ENCODE data around the gene ACP7.
A peak's percentile ranks its signal among the peaks of the same experiment; 100 is the strongest.
"Not testable (repeated sequence)": the region's sequence is repeated elsewhere in the genome, so short reads cannot be mapped to it uniquely, and the experiment has no call there.

Gene ACP7, protein sequence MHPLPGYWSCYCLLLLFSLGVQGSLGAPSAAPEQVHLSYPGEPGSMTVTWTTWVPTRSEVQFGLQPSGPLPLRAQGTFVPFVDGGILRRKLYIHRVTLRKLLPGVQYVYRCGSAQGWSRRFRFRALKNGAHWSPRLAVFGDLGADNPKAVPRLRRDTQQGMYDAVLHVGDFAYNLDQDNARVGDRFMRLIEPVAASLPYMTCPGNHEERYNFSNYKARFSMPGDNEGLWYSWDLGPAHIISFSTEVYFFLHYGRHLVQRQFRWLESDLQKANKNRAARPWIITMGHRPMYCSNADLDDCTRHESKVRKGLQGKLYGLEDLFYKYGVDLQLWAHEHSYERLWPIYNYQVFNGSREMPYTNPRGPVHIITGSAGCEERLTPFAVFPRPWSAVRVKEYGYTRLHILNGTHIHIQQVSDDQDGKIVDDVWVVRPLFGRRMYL

DNA sequence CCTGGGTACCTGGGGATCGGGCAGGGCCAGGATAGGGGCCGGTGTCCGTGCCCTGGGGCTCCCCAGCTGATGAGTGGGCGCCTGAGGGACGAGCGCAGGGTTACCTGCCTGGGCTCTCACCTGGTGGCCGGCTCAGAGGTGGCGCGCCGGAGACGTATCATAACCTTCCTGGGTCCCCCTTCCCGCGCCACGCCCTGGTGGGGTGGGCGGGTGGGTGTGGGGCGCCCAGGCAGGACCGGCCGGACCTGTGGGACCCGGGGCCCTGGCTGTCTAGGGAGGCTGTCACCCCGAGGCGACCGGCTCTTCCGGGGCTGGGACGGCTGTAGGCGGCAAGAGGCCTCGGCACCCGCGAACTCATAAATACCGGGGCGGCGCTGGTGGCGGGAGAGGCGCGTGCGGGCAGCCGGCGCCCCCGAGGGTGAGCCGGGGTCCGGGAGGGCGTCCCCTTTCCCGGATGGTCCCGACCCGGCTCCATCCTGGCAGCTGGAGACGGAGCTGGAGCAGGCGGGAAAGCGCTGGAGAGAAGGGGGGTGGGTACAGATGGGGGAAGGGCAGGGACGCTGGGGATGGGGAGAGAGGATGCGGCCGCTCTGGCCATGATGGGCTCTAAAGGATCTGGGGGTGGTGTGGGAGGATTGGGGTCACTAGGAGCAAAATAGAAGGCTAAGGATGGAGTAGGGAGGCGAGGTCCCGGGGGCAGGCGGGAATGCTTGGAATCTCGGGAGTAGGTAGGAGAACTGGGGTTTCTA lies at the start of gene ACP7:
TSS of gene ACP7 (plus strand) at position 386 of the 749 bp plus-strand sequence. CDS start 902 bp downstream, outside the sequence.
- no peak for DNase-seq (ENCODE audit: low read depth)

GRCh38 chr19:39036581-39036980 lies 47.6 kb upstream of the ACP7 start:
- no peak for DNase-seq (ENCODE audit: low read depth)

GRCh38 chr19:39037194-39037593 lies 47.0 kb upstream of the ACP7 start:
- no peak for DNase-seq (ENCODE audit: low read depth)

DNA sequence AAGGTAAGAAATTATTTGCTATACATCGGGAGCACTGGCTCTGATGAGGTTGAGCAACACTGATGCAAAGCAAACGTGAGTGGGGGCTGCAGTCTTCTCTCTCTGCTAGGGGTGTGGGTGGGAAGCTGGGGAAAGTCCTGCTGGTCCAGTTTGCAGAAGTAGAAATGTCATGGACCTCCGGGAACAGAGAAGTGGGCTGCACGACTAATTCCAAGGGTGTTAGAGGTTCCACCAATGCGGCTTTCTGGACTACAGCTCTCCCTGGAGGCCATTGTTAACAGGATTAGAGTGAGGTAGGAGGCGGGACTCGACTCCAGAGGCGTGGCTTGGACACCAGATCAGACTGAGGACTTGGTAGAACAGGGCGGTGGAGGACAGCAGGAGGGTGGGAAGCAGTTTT lies 46.1 kb upstream of the ACP7 start:
- no peak for DNase-seq (ENCODE audit: low read depth)

GRCh38 chr19:39045506-39045905 lies 38.7 kb upstream of the ACP7 start:
- no peak for DNase-seq (ENCODE audit: low read depth)

- DNase-seq (ENCODE audit: low read depth): no peak
Observed at GRCh38 chr19:39046037-39046821, 37.9 kb upstream of the ACP7 start.

GRCh38 chr19:39047073-39047472 lies 37.1 kb upstream of the ACP7 start:
- no peak for DNase-seq (ENCODE audit: low read depth)

- peak; percentile 50 for DNase-seq (ENCODE audit: low read depth)
Observed at GRCh38 chr19:39052243-39052746, 31.9 kb upstream of the ACP7 start.

GRCh38 chr19:39052846-39053245 lies 31.3 kb upstream of the ACP7 start:
- no peak for DNase-seq (ENCODE audit: low read depth)

GRCh38 chr19:39053276-39054090 lies 30.7 kb upstream of the ACP7 start:
- DNase-seq (ENCODE audit: low read depth): no peak

- DNase-seq (ENCODE audit: low read depth): no peak
Observed at GRCh38 chr19:39054091-39054470, 30.1 kb upstream of the ACP7 start.

DNA sequence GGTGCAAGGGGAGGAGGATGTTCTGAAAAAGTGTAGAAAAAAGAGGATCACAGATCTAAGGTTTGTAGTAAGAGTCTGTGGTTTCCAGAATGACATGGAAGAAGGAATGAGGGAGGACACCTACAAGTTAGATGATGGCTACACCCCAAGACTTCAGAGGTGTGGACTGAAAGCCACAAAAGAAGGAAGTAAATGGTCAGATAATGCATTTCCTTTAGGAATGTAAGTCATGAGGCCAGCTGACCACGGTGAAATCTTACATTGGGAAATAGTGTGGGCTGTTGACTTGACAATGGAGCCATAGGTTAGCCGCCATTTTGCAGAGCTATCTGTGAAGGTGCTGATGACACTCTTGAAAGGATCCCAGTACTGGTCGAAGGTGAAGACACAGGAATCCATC lies 26.6 kb upstream of the ACP7 start:
- DNase-seq (ENCODE audit: low read depth): no peak

- DNase-seq (ENCODE audit: low read depth): no peak
Observed at GRCh38 chr19:39059302-39059701, 24.9 kb upstream of the ACP7 start.

DNA sequence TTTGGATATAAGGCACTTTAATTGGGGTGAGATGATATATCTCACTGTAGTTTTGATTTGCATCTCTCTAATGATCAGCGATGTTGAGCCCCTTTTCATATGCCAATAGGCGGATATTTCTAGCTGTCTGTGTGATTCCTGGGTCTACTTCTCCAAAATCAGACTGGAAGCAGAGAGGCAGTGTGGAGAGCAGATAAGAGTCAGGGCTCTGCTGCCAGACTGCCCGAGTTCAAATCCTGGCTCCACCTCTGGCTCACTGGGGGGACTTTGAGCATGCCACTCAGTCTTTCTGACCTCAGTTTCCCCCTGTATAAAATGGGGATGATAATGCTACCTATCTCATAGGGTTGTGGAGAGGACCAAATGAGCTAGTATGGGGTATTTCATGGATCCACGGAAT lies 24.0 kb upstream of the ACP7 start:
- no peak for DNase-seq (ENCODE audit: low read depth)

DNA sequence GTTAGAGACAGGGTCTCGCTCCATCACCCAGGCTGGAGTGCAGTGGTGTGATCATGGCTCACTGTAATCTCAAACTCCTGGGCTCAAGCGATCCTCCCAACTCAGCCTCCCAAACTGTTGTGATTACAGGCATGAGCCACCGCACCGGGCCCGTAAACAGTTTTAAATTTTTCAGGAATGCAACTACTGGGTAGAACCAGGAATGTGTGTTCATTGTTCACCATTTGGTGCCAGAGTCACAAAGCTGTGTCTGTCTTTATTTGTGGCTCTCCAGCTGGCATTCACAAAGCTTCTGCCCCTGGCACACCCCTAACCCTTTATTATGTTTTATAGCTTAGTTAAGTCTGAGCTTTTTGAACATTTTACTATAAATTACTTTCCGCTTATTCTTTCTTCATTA lies 19.8 kb upstream of the ACP7 start:
- DNase-seq (ENCODE audit: low read depth): no peak

GRCh38 chr19:39065928-39066327 lies 18.2 kb upstream of the ACP7 start:
- DNase-seq (ENCODE audit: low read depth): no peak

DNA sequence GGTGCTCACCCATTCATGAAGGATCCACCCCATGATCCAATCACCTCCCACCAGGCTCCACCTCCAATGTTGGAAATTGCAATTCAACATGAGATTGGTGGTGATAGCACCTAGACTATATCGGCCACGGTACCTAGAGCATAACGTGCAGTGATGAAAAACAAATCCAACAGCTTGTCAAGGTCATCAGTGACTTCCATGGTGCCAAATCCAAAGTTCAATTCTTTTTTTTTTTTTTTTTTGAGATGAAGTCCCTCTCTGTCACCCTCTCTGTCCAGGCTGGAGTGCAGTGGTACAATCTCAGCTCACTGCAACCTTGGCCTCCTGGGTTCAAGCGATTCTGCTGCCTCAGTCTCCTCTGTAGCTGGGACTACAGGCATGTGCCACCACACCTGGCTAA lies 17.1 kb upstream of the ACP7 start:
- no peak for DNase-seq (ENCODE audit: low read depth)

GRCh38 chr19:39068259-39068658 lies 15.9 kb upstream of the ACP7 start:
- DNase-seq (ENCODE audit: low read depth): not testable (repeated sequence)

- DNase-seq (ENCODE audit: low read depth): no peak
Observed at GRCh38 chr19:39070888-39071287, 13.3 kb upstream of the ACP7 start.

GRCh38 chr19:39074205-39074692 lies 9.9 kb upstream of the ACP7 start:
- no peak for DNase-seq (ENCODE audit: low read depth)

- no peak for DNase-seq (ENCODE audit: low read depth)
Observed at GRCh38 chr19:39074942-39075341, 9.2 kb upstream of the ACP7 start.

Measured in stimulated activated CD8-positive, alpha-beta memory T cell treated with anti-CD3 and anti-CD28 coated beads, Interleukin-7, amount 100 ng/mL, for 24 hours (primary cell).